ENCODE results near the gene EREG. TPM values are rescaled to one million over a fixed set of nuclear protein-coding genes. Genes with fewer than 3 reads are reported as not detected.

Gene EREG
- total RNA-seq, 4 donors from 2014 or later = under 0.01 to 0.13 (median under 0.01) TPM; not detected in 1

- intact Hi-C loops (cut with DNase I) = no loop called here
- Histone ChIP-seq H3K4me1 (no peaks in the 10 kb centered on the region), H3K36me3 (no peaks in the 10 kb centered on the region), H3K4me3 (replicated peaks in 1 of 3) (no peak overlapping the region), H3K9me3 (no peaks in the 10 kb centered on the region), H3K27me3 (no peaks in the 10 kb centered on the region), H3K27ac (no peak overlapping the region)
- 84 to 90% methylated on average over 3 of the region's 3 CpGs for WGBS, 2 donors
- TF ChIP-seq, protein P1, sequence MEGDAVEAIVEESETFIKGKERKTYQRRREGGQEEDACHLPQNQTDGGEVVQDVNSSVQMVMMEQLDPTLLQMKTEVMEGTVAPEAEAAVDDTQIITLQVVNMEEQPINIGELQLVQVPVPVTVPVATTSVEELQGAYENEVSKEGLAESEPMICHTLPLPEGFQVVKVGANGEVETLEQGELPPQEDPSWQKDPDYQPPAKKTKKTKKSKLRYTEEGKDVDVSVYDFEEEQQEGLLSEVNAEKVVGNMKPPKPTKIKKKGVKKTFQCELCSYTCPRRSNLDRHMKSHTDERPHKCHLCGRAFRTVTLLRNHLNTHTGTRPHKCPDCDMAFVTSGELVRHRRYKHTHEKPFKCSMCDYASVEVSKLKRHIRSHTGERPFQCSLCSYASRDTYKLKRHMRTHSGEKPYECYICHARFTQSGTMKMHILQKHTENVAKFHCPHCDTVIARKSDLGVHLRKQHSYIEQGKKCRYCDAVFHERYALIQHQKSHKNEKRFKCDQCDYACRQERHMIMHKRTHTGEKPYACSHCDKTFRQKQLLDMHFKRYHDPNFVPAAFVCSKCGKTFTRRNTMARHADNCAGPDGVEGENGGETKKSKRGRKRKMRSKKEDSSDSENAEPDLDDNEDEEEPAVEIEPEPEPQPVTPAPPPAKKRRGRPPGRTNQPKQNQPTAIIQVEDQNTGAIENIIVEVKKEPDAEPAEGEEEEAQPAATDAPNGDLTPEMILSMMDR (IDR thresholded peaks at IDR 0.05) = no peak
- no peak for TF ChIP-seq POLR2A (IDR thresholded peaks at IDR 0.05)
- DNase-seq = no peak
Measured at GRCh38 chr4:74408639-74409038, 43.7 kb downstream of the EREG start.

DNA sequence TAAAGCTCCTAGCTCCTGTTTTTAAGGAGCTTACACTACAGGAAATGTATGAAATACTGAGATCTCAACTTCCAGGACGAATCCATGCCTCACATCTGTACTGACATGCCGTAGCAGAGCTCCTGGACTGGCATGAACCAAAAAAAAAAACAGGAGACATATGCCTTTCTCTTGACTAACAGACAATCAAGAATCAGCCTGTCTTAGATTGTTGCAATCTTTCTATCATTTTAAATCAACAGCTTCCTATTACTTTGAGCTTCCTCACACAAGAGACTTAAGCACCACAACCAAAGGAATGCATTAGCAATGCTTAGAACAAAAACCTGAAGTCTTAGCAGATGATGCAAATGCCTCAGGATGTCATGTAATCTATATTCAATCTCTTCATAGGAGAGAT, 45.3 kb downstream of the EREG start:
- Histone ChIP-seq H3K27me3 (no peaks in the 10 kb centered on the region), H3K9me3 (no peaks in the 10 kb centered on the region), H3K27ac (no peak overlapping the region), H3K4me3 (replicated peaks in 1 of 3) (no peak overlapping the region), H3K36me3 (no peaks in the 10 kb centered on the region), H3K4me1 (no peaks in the 10 kb centered on the region)
- DNase-seq = no peak
- TF ChIP-seq, protein P1 (IDR thresholded peaks at IDR 0.05) = no peak
- TF ChIP-seq POLR2A (IDR thresholded peaks at IDR 0.05) = no peak
- 69 to 81% methylated on average over 2 of the region's 2 CpGs for WGBS, 2 donors
- intact Hi-C loops (cut with DNase I) = no loop called here

DNA sequence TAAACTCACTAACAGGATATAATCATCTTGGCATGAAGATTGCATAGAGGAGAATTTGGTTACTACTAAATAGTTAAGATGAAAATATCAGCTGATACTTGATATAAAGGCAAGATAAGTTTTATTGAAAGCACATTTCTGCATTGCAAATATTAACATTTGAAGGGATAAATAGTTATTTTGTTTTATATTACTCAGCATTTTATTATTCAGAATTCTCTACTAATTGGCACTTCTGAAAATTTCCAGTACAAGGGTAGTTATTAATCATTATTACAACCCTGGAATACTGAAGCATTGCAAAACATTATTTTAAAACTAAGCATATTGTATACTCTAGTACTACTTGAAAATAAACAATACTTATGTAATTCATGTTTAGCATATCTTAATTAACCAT, 47.3 kb downstream of the EREG start:
- TF ChIP-seq, protein P1 (IDR thresholded peaks at IDR 0.05) = no peak
- TF ChIP-seq POLR2A (IDR thresholded peaks at IDR 0.05) = no peak
- intact Hi-C loops (cut with DNase I) = no loop called here
- Histone ChIP-seq H3K9me3 (no peaks in the 10 kb centered on the region), H3K36me3 (no peaks in the 10 kb centered on the region), H3K27ac (no peak overlapping the region), H3K4me1 (no peaks in the 10 kb centered on the region), H3K4me3 (replicated peaks in 1 of 3) (no peak overlapping the region), H3K27me3 (no peaks in the 10 kb centered on the region)
- DNase-seq = no peak

DNA sequence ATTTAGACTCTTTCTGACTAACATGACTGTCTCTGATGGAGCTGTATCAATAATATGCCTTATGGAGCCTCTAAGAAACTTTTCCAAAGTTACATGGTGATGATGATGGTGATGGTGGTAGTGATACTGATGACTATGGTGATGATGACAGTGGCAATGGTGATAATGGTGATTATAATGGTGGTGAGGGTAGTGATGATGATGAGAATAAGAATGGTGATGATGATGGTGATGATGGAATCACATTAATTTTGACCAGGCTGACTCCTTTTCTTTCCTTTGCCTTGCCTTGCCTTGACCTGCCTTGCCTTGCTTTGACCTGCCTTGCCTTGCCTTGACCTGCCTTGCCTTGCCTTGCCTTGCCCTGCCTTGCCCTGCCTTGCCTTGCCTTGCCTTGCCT, 48.3 kb downstream of the EREG start:
- no peak overlapping the region for H3K27ac ChIP-seq
- intact Hi-C loops (cut with DNase I) = no loop called here

GRCh38 chr4:74414149-74414809, 49.3 kb downstream of the EREG start:
- Histone ChIP-seq H3K4me1 (no peaks in the 10 kb centered on the region), H3K4me3 (replicated peaks in 1 of 3) (no peak overlapping the region), H3K27ac (no peak overlapping the region), H3K36me3 (no peaks in the 10 kb centered on the region), H3K27me3 (no peaks in the 10 kb centered on the region), H3K9me3 (no peaks in the 10 kb centered on the region)
- WGBS, 2 donors = 75 to 81% methylated on average over 5 of the region's 5 CpGs
- no peak for DNase-seq
- TF ChIP-seq POLR2A (IDR thresholded peaks at IDR 0.05) = no peak
- TF ChIP-seq, protein P1 (IDR thresholded peaks at IDR 0.05) = no peak
- intact Hi-C loops (cut with DNase I) = no loop called here

More for the DNA sequence above, 48.3 kb downstream of the EREG start:
- Histone ChIP-seq H3K4me3 (replicated peaks in 1 of 3) (no peak overlapping the region), H3K4me1 (no peaks in the 10 kb centered on the region), H3K9me3 (no peaks in the 10 kb centered on the region), H3K36me3 (no peaks in the 10 kb centered on the region), H3K27me3 (no peaks in the 10 kb centered on the region)
- TF ChIP-seq POLR2A (IDR thresholded peaks at IDR 0.05) = no peak
- TF ChIP-seq, protein P1 (IDR thresholded peaks at IDR 0.05) = no peak
- DNase-seq = no peak

Data from thyroid gland (tissue), 4 donors.